SK-N-SH (cell line): ENCODE data around the gene CREBRF.

Experiments
- CTCF ChIP-seq: fragments of 200-600 bp; sonication (generic); IDR thresholded peaks from 2 replicates; pipeline ENCODE4 v1.6.1; 2017; ENCODE audit warnings: antibody characterized with exemption, mild to moderate bottlenecking, moderate library complexity
- EP300 ChIP-seq, 2 experiments: IDR thresholded peaks; 2 replicates each; pipeline versions ENCODE4 v1.4.0 to v1.6.1; 2012; ENCODE audit warnings: borderline replicate concordance in 1 of 2, low read depth in 1 of 2, low read length in 1 of 2
- PBX3 ChIP-seq: IDR thresholded peaks from 2 replicates; pipeline ENCODE4; 2012
- POLR2AphosphoS5 ChIP-seq: IDR thresholded peaks from 2 replicates; pipeline ENCODE4 v1.6.1; 2012; ENCODE audit warnings: low read depth, low read length
- RAD21 ChIP-seq: IDR thresholded peaks from 2 replicates; pipeline ENCODE4 v1.6.1; 2012; ENCODE audit warnings: mild to moderate bottlenecking, low read length
- RFX5 ChIP-seq: IDR thresholded peaks from 2 replicates; pipeline ENCODE4 v1.6.1; 2012; ENCODE audit warnings: mild to moderate bottlenecking, improper control_type of control experiment, low read length
- SIN3A ChIP-seq: IDR thresholded peaks from 2 replicates; pipeline ENCODE4 v1.6.1; 2012; ENCODE audit warnings: low read depth, mild to moderate bottlenecking, low read length, moderate library complexity, borderline replicate concordance
- YY1 ChIP-seq: IDR thresholded peaks from 2 replicates; pipeline ENCODE4 v1.4.0; 2012; ENCODE audit warnings: low read depth, mild to moderate bottlenecking

DNA sequence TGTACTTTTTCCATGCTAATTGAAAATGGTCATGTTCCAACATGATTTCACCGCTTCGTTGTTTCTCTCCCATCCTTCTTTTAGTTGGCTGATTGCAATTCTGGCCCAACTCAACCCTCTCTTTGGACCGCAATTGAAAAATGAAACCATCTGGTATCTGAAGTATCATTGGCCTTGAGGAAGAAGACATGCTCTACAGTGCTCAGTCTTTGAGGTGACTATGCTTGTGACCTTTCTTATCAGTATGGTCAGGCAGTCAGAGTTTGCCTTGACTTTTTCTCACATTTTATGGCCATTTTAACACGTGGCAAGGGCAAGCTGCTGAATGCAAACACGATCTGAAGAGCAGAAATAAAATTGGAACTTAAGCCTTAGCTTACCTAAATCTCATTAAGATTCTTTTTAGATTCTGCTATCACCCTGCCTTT lies 36.0 kb upstream of the CREBRF start:
- no peak for TF ChIP-seq EP300 (IDR thresholded peaks at IDR 0.05; ENCODE audit: borderline replicate concordance in 1 of 2, low read depth in 1 of 2, low read length in 1 of 2)
- TF ChIP-seq SIN3A: no peak
- no peak for TF ChIP-seq CTCF
- TF ChIP-seq RAD21: no peak
- no peak for TF ChIP-seq PBX3
- TF ChIP-seq YY1: no peak
- TF ChIP-seq RFX5: no peak
- no peak for TF ChIP-seq POLR2AphosphoS5
